ENCODE data around the gene PRKAR1B.

PRKAR1B gene

GRCh38 chr7:750111-750905 is 23.2 kb upstream of the PRKAR1B start:
- TF ChIP-seq GATA2 (IDR thresholded peaks at IDR 0.05; ENCODE audit: low read depth, low read length) (no peak), GATA3 (IDR thresholded peaks at IDR 0.05; ENCODE audit: low read depth, low read length) (no peak)

- TF ChIP-seq GATA2 (IDR thresholded peaks at IDR 0.05; ENCODE audit: low read depth, low read length), result peak; percentile 39; the same call in 1 of the 2 replicates
- no peak for TF ChIP-seq GATA3 (IDR thresholded peaks at IDR 0.05; ENCODE audit: low read depth, low read length)
These were observed 22.1 kb upstream of the PRKAR1B start for GRCh38 chr7:749140-749551.

- TF ChIP-seq GATA2 (IDR thresholded peaks at IDR 0.05; ENCODE audit: low read depth, low read length) (no peak), GATA3 (IDR thresholded peaks at IDR 0.05; ENCODE audit: low read depth, low read length) (no peak)
These were observed 21.4 kb upstream of the PRKAR1B start for GRCh38 chr7:748446-748845.

- TF ChIP-seq GATA2 (IDR thresholded peaks at IDR 0.05; ENCODE audit: low read depth, low read length) (no peak), GATA3 (IDR thresholded peaks at IDR 0.05; ENCODE audit: low read depth, low read length) (no peak)
These were observed 20.1 kb upstream of the PRKAR1B start for GRCh38 chr7:747186-747585.

- TF ChIP-seq GATA3 (IDR thresholded peaks at IDR 0.05; ENCODE audit: low read depth, low read length) (no peak), GATA2 (IDR thresholded peaks at IDR 0.05; ENCODE audit: low read depth, low read length) (no peak)
These were observed 19.3 kb upstream of the PRKAR1B start for GRCh38 chr7:746155-747061.

- TF ChIP-seq GATA2 (IDR thresholded peaks at IDR 0.05; ENCODE audit: low read depth, low read length) (no peak), GATA3 (IDR thresholded peaks at IDR 0.05; ENCODE audit: low read depth, low read length) (no peak)
These were observed 18.5 kb upstream of the PRKAR1B start for GRCh38 chr7:745431-746154.

- TF ChIP-seq GATA3 (IDR thresholded peaks at IDR 0.05; ENCODE audit: low read depth, low read length), result no peak
- no peak for TF ChIP-seq GATA2 (IDR thresholded peaks at IDR 0.05; ENCODE audit: low read depth, low read length)
These were observed 17.9 kb upstream of the PRKAR1B start for GRCh38 chr7:744854-745430.

- TF ChIP-seq GATA3 (IDR thresholded peaks at IDR 0.05; ENCODE audit: low read depth, low read length) (no peak), GATA2 (IDR thresholded peaks at IDR 0.05; ENCODE audit: low read depth, low read length) (no peak)
These were observed 15.7 kb upstream of the PRKAR1B start for GRCh38 chr7:742791-743190.

- no peak for TF ChIP-seq GATA2 (IDR thresholded peaks at IDR 0.05; ENCODE audit: low read depth, low read length)
- no peak for TF ChIP-seq GATA3 (IDR thresholded peaks at IDR 0.05; ENCODE audit: low read depth, low read length)
These were observed 14.8 kb upstream of the PRKAR1B start for GRCh38 chr7:741850-742249.

- no peak for TF ChIP-seq GATA3 (IDR thresholded peaks at IDR 0.05; ENCODE audit: low read depth, low read length)
- TF ChIP-seq GATA2 (IDR thresholded peaks at IDR 0.05; ENCODE audit: low read depth, low read length), result no peak
These were observed 14.2 kb upstream of the PRKAR1B start for GRCh38 chr7:741191-741671.

GRCh38 chr7:739983-740942 is 13.2 kb upstream of the PRKAR1B start:
- TF ChIP-seq GATA2 (IDR thresholded peaks at IDR 0.05; ENCODE audit: low read depth, low read length) (no peak), GATA3 (IDR thresholded peaks at IDR 0.05; ENCODE audit: low read depth, low read length) (no peak)

GRCh38 chr7:739455-739982 is 12.4 kb upstream of the PRKAR1B start:
- TF ChIP-seq GATA3 (IDR thresholded peaks at IDR 0.05; ENCODE audit: low read depth, low read length), result no peak
- no peak for TF ChIP-seq GATA2 (IDR thresholded peaks at IDR 0.05; ENCODE audit: low read depth, low read length)

All from SH-SY5Y (cell line).